Measurements from ENCODE around the gene DAND5. TPM values are rescaled to one million over a fixed set of nuclear protein-coding genes. Genes with fewer than 3 reads are reported as not detected.

DAND5 gene, protein sequence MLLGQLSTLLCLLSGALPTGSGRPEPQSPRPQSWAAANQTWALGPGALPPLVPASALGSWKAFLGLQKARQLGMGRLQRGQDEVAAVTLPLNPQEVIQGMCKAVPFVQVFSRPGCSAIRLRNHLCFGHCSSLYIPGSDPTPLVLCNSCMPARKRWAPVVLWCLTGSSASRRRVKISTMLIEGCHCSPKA
- polyA plus RNA-seq (2011; rRNA removed) (not detected in 2 replicates), polyA minus RNA-seq (2011; rRNA and poly(A)+ RNA removed) (not detected in 2 replicates)

DNA sequence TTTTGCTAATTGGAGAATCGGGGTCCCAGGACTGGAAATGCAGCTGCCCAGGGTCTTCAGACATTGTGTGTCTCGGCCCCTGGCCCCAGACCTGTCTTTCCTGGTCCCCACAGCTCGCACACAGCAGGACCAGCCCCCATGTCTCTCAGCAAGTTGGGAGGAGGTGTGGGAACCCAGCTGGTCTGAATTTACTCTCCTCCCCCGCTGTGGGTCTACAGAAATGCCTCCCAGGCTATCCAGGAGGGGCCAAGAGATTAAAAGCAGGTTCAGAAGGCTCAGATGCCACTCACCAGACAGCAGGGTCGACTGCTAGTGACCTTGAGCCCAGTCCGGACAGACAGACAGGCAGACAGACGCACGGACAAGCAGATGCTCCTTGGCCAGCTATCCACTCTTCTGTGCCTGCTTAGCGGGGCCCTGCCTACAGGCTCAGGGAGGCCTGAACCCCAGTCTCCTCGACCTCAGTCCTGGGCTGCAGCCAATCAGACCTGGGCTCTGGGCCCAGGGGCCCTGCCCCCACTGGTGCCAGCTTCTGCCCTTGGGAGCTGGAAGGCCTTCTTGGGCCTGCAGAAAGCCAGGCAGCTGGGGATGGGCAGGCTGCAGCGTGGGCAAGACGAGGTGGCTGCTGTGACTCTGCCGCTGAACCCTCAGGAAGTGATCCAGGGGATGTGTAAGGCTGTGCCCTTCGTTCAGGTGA, at the start of gene DAND5:
Gene DAND5 (plus strand): TSS at position 285 of the 697 bp plus-strand sequence. CDS start 85 bp downstream, at position 370.
- no peaks in the 10 kb centered on the region for H3K27me3 ChIP-seq (ENCODE audit: control insufficient read depth, insufficient read depth, low read length)
- no peaks in the 10 kb centered on the region for H3K9me3 ChIP-seq (ENCODE audit: control insufficient read depth, insufficient read depth, low read length)
- H3K4me3 ChIP-seq (ENCODE audit: low read depth, low read length), result no peak within 1 kb of the TSS
- TF ChIP-seq, protein P1, sequence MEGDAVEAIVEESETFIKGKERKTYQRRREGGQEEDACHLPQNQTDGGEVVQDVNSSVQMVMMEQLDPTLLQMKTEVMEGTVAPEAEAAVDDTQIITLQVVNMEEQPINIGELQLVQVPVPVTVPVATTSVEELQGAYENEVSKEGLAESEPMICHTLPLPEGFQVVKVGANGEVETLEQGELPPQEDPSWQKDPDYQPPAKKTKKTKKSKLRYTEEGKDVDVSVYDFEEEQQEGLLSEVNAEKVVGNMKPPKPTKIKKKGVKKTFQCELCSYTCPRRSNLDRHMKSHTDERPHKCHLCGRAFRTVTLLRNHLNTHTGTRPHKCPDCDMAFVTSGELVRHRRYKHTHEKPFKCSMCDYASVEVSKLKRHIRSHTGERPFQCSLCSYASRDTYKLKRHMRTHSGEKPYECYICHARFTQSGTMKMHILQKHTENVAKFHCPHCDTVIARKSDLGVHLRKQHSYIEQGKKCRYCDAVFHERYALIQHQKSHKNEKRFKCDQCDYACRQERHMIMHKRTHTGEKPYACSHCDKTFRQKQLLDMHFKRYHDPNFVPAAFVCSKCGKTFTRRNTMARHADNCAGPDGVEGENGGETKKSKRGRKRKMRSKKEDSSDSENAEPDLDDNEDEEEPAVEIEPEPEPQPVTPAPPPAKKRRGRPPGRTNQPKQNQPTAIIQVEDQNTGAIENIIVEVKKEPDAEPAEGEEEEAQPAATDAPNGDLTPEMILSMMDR (IDR thresholded peaks at IDR 0.05; ENCODE audit: low read depth, low read length), result no peak
- ChIA-PET POLR2A (interaction anchor here (1.0 kb wide), 1 partner anchor 183 kb away, joined by 3 read pairs; no protein-coding TSS in a partner anchor), CTCF (interaction anchor here (0.6 to 1.7 kb wide), 4 partner anchors 8 to 124 kb away, joined by 3 to 4 read pairs (median 4); no protein-coding TSS in a partner anchor)
- no peak for DNase-seq (ENCODE audit: low read depth, low spot score)
- H3K27ac ChIP-seq (ENCODE audit: low read depth, low read length), result no peak within 1 kb of the TSS

DNA sequence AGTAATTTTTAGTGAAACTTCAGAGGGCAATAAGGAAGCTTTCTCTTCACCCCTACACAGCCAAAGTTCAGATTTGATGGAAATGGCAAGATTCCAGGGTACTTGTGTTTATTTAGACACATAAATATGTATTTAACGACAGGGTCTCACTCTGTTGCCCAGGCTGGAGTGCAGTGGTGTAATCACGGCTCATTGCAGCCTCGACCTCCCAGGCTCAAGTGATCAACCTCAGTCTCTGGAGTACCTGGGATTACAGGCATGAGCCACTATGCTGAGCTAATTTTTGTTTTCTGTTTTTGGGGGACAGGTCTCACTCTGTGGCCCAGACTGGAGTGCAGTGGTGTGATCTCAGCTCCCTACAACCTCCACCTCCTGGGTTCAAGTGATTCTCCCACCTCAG, 48.3 kb upstream of the DAND5 start:
- ChIA-PET POLR2A (interaction anchor here (0.6 to 1.9 kb wide), 3 partner anchors 12 to 1126 kb away, joined by 5 to 13 read pairs (median 9); partner anchors contain the start of gene FARSA), CTCF (interaction anchor here (0.6 to 1.0 kb wide), 3 partner anchors 11 to 156 kb away, joined by 3 to 7 read pairs (median 4); no protein-coding TSS in a partner anchor)
- no peak overlapping the region for H3K4me3 ChIP-seq (ENCODE audit: low read depth, low read length)
- TF ChIP-seq, protein P1 (IDR thresholded peaks at IDR 0.05; ENCODE audit: low read depth, low read length), result no peak
- H3K9me3 ChIP-seq (ENCODE audit: control insufficient read depth, insufficient read depth, low read length), result peaks cover 6% of the 10 kb centered on the region; the same call in 1 of the 2 replicates
- no peak overlapping the region for H3K27ac ChIP-seq (ENCODE audit: low read depth, low read length)
- DNase-seq (ENCODE audit: low read depth, low spot score), result no peak
- no peaks in the 10 kb centered on the region for H3K27me3 ChIP-seq (ENCODE audit: control insufficient read depth, insufficient read depth, low read length)

DNA sequence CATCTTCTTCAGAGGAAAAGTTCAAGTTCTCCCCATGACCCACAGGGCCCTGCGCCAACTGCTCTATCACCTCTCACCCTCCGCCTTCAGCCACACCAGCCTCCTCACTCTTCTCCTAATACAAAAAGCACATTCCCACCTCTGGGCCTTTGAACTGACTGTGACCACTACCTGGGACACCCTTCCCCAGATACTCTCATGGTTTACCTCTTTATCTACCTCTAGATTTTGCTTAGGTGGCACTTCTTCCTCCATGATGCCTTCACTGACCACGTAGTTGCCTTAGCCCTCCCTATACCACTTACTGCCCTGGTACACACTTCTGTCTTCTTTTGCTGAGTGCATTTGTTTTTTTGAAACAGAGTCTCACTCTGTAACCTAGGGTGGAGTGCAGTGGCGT, 46.4 kb upstream of the DAND5 start:
- no peak for DNase-seq (ENCODE audit: low read depth, low spot score)
- Histone ChIP-seq H3K27me3 (ENCODE audit: control insufficient read depth, insufficient read depth, low read length) (no peaks in the 10 kb centered on the region), H3K9me3 (ENCODE audit: control insufficient read depth, insufficient read depth, low read length) (peaks cover 6% of the 10 kb centered on the region; the same call in 1 of the 2 replicates), H3K27ac (ENCODE audit: low read depth, low read length) (no peak overlapping the region), H3K4me3 (ENCODE audit: low read depth, low read length) (no peak overlapping the region)
- ChIA-PET CTCF (no interaction called here), POLR2A (no interaction called here)
- TF ChIP-seq, protein P1 (IDR thresholded peaks at IDR 0.05; ENCODE audit: low read depth, low read length), result no peak

DNA sequence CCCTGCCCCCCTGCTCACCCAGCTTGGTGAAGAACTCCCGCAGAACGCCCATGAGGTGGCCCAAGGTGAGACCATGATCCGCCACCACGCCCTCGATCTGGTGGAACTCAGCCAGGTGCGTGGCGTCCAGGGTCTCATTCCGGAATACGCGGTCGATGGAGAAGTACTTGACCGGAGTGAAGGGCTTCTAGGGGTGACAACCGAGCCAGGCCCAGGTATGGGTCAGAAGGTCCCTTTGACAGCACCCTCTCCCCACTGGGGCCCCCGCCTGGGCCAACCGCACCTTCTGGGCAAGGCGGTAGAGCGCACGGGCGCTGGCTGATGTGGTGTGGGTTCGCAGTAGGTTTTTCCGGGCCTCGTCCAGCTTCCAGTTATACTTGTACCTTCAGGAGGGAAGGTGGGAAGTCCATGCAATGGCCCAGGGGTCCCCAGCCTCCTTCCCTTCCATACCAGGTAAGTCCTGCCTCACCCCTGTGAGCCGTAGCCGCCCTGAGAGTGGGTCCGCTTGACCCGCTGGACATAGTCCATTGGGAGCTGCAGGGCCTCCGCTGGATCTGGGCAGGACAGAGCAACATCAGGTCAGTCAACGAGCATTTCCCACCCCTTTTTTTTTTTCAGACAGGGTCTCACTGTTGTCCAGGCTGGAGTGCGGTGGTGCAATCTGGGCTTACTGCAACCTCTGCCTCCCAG, 44.6 kb upstream of the DAND5 start:
- ChIA-PET CTCF (no interaction called here), POLR2A (no interaction called here)
- Histone ChIP-seq H3K27me3 (ENCODE audit: control insufficient read depth, insufficient read depth, low read length) (no peaks in the 10 kb centered on the region), H3K9me3 (ENCODE audit: control insufficient read depth, insufficient read depth, low read length) (no peaks in the 10 kb centered on the region; the same call in 1 of the 2 replicates), H3K27ac (ENCODE audit: low read depth, low read length) (no peak overlapping the region), H3K4me3 (ENCODE audit: low read depth, low read length) (no peak overlapping the region)
- DNase-seq (ENCODE audit: low read depth, low spot score), result no peak
- TF ChIP-seq, protein P1 (IDR thresholded peaks at IDR 0.05; ENCODE audit: low read depth, low read length), result no peak

All from AG04450 (cell line).